ENCODE results near the gene TM9SF1. TPM values are rescaled to one million over a fixed set of nuclear protein-coding genes. Genes with fewer than 3 reads are reported as not detected.

Gene TM9SF1
- total and polyA plus RNA-seq, 7 donors, result 7.9 to 37.2 (median 33.5) TPM

GRCh38 chr14:24145219-24145618 is 50.0 kb downstream of the TM9SF1 start:
- Histone ChIP-seq H3K36me3 (peaks cover 3 to 28% (median 13%) of the 10 kb centered on the region in 4 donors), H3K4me3 (no peak overlapping the region), H3K4me1 (peaks cover 0 to 59% (median 42%) of the 10 kb centered on the region in 4 donors), H3K9me3 (no peaks in the 10 kb centered on the region), H3K27ac (peak overlapping the region; percentile 92 to 96 (median 95)), H3K27me3 (no peaks in the 10 kb centered on the region)
- intact Hi-C loops (cut with DNase I), result loop anchor here (5.0 to 10.0 kb wide), 3 partner anchors 87 to 840 kb away; partner anchors contain the start of genes BCL2L2, GMPR2, NEDD8 and PPP1R3E
- TF ChIP-seq POLR2AphosphoS5 (IDR thresholded peaks at IDR 0.05) (no peak), CTCF (IDR thresholded peaks at IDR 0.05) (no peak), POLR2A (IDR thresholded peaks at IDR 0.05) (no peak), EP300 (IDR thresholded peaks at IDR 0.05) (no peak)
- DNase-seq, result no peak
- WGBS, 2 donors, result 88% methylated on average over 2 of the region's 2 CpGs

DNA sequence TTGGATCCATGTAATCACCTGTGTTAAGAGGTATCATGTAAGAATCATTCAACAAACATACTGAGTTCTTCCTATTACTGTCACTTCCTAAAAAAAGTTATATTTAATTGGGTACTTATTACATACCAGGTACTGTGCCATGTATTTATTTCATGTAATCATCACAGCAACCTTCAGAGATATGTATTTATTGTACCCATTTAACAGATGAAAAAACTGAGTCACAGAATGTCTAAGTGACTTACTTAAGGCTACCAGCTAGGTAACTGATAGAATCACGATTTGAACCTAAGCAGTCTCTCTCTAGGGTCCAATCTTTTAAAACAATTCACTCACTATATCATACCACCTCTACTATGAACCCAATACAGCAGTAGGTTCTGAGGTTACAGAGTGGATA is 50.8 kb downstream of the TM9SF1 start:
- Histone ChIP-seq H3K4me1 (peaks cover 0 to 61% (median 46%) of the 10 kb centered on the region in 4 donors), H3K27ac (no peak overlapping the region), H3K9me3 (no peaks in the 10 kb centered on the region), H3K27me3 (no peaks in the 10 kb centered on the region), H3K4me3 (no peak overlapping the region), H3K36me3 (peaks cover 0 to 23% (median 6%) of the 10 kb centered on the region in 4 donors)
- intact Hi-C loops (cut with DNase I), result loop anchor here (5.0 to 10.0 kb wide), 3 partner anchors 223 to 840 kb away; partner anchors contain the start of genes BCL2L2, NFATC4 and PPP1R3E
- WGBS, 2 donors, result 91 to 98% methylated on average over 1 of the region's 1 CpG
- DNase-seq, result no peak
- TF ChIP-seq POLR2A (IDR thresholded peaks at IDR 0.05), result no peak
- no peak for TF ChIP-seq CTCF (IDR thresholded peaks at IDR 0.05)
- TF ChIP-seq POLR2AphosphoS5 (IDR thresholded peaks at IDR 0.05), result no peak
- TF ChIP-seq EP300 (IDR thresholded peaks at IDR 0.05), result no peak

GRCh38 chr14:24143511-24143910 is 51.7 kb downstream of the TM9SF1 start:
- H3K4me3 ChIP-seq, result no peak overlapping the region
- TF ChIP-seq POLR2AphosphoS5 (IDR thresholded peaks at IDR 0.05) (no peak), POLR2A (IDR thresholded peaks at IDR 0.05) (no peak), CTCF (IDR thresholded peaks at IDR 0.05) (no peak), EP300 (IDR thresholded peaks at IDR 0.05) (no peak)
- 89 to 95% methylated on average over 2 of the region's 2 CpGs for WGBS, 2 donors
- peaks cover 7 to 23% (median 8%) of the 10 kb centered on the region in 4 donors for H3K36me3 ChIP-seq
- H3K27ac ChIP-seq, result no peak overlapping the region
- H3K27me3 ChIP-seq, result no peaks in the 10 kb centered on the region
- peaks cover 0 to 53% (median 43%) of the 10 kb centered on the region in 4 donors for H3K4me1 ChIP-seq
- DNase-seq, result no peak
- intact Hi-C loops (cut with DNase I), result loop anchor here (5.0 to 10.0 kb wide), 3 partner anchors 224 to 839 kb away; partner anchors contain the start of genes BCL2L2, NFATC4 and PPP1R3E
- no peaks in the 10 kb centered on the region for H3K9me3 ChIP-seq

DNA sequence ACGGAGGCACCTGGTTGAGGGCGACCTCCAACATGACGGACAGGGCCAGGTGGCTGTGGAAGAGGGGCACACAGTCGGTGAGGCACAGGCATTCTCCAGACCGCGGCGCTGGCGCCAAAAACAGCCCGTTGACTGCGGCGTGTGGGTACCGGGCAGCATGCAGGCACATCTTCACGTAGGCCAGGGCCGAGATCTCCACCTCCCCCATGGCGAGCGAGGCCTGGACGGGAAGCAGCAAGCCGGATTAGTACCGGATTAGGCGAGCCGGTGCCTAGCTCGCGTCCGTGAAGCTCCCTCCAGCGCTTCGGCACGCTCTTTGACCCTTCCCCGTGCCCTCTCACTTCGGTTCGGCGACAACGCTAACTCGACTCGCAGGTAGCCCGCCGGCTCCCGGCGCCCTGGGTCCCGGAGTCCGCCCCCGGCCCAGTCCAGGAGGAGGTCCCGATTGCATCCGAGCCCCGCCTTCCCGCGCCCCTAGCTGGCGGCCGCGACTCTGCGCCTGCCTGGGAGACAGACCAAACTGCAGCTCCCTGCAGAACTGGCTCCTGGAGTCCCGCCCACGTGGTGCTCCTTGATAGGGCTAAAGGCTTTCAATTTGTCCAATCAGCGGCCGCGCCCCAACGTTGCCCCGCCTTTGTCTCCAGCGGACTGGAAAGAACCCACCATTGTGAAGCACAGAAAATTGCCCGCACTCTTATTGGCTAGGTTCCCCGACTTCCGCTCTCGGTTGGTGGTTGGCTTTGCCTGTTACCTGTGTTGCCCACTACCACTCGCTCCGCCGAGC is 54.0 kb downstream of the TM9SF1 start, which contains the start of gene EMC9:
Gene EMC9, minus strand, starts transcription at position 495 of the 784 bp plus-strand sequence. Its CDS starts 287 bp downstream, at position 208.
- H3K4me3 ChIP-seq, result peak within 1 kb of the TSS; percentile 73 to 91 (median 81)
- WGBS, 2 donors, result 0 to 1% methylated on average over 65 of the region's 65 CpGs
- H3K36me3 ChIP-seq, result peaks cover 14 to 33% (median 17%) of the 10 kb centered on the region in 4 donors
- TF ChIP-seq EP300 (IDR thresholded peaks at IDR 0.05) (no peak), CTCF (IDR thresholded peaks at IDR 0.05) (peak; percentile 36 to 75 (median 64)), POLR2A (IDR thresholded peaks at IDR 0.05) (peak; percentile 83 to 88), POLR2AphosphoS5 (IDR thresholded peaks at IDR 0.05) (peak; percentile 83 to 96 (median 93))
- H3K4me1 ChIP-seq, result peaks cover 0 to 61% (median 51%) of the 10 kb centered on the region in 4 donors
- peak; percentile 100 for DNase-seq
- intact Hi-C loops (cut with DNase I), result loop anchor here (5.0 to 10.0 kb wide), 3 partner anchors 226 to 836 kb away; partner anchors contain the start of genes BCL2L2, NFATC4 and PPP1R3E
- no peaks in the 10 kb centered on the region for H3K27me3 ChIP-seq
- no peaks in the 10 kb centered on the region for H3K9me3 ChIP-seq
- peak within 1 kb of the TSS; percentile 92 to 98 (median 96) for H3K27ac ChIP-seq

Data from sigmoid colon (tissue), 7 donors.